ENCODE measurements around the gene BNC2. TPM values are rescaled to one million over a fixed set of nuclear protein-coding genes. Genes with fewer than 3 reads are reported as not detected.

Gene BNC2
- total RNA-seq, 1 experiment from 2014 or later: 16.1 TPM

GRCh38 chr9:16735001-16735400 lies 135.5 kb downstream of the BNC2 start:
- H3K9me3 ChIP-seq (replicated peaks): no peaks in the 10 kb centered on the region
- H3K4me3 ChIP-seq: no peak overlapping the region
- H3K27ac ChIP-seq: no peak overlapping the region
- H3K4me1 ChIP-seq: no peaks in the 10 kb centered on the region
- peaks cover 3% of the 10 kb centered on the region; the same call in 1 of the 2 replicates for H3K36me3 ChIP-seq
- H3K27me3 ChIP-seq: no peaks in the 10 kb centered on the region
- DNase-seq: no peak

GRCh38 chr9:16732546-16732945 lies 137.9 kb downstream of the BNC2 start:
- no peak overlapping the region for H3K27ac ChIP-seq
- no peaks in the 10 kb centered on the region; the same call in 1 of the 2 replicates for H3K4me1 ChIP-seq
- peaks cover 3% of the 10 kb centered on the region; the same call in 1 of the 2 replicates for H3K36me3 ChIP-seq
- H3K27me3 ChIP-seq: no peaks in the 10 kb centered on the region
- H3K9me3 ChIP-seq (replicated peaks): no peaks in the 10 kb centered on the region
- no peak overlapping the region for H3K4me3 ChIP-seq
- no peak for DNase-seq

- peaks cover 5% of the 10 kb centered on the region; the same call in 1 of the 2 replicates for H3K4me1 ChIP-seq
Measured at GRCh38 chr9:16730162-16730561, 140.3 kb downstream of the BNC2 start.

GRCh38 chr9:16729651-16730050 lies 140.8 kb downstream of the BNC2 start:
- Histone ChIP-seq H3K27me3 (no peaks in the 10 kb centered on the region), H3K9me3 (replicated peaks) (no peaks in the 10 kb centered on the region), H3K4me3 (no peak overlapping the region), H3K27ac (no peak overlapping the region), H3K4me1 (peaks cover 5% of the 10 kb centered on the region; the same call in 1 of the 2 replicates), H3K36me3 (no peaks in the 10 kb centered on the region)
- DNase-seq: no peak

More at GRCh38 chr9:16730162-16730561, 140.3 kb downstream of the BNC2 start:
- Histone ChIP-seq H3K36me3 (peaks cover 3% of the 10 kb centered on the region; the same call in 1 of the 2 replicates), H3K9me3 (replicated peaks) (no peaks in the 10 kb centered on the region), H3K4me3 (no peak overlapping the region), H3K27me3 (no peaks in the 10 kb centered on the region), H3K27ac (no peak overlapping the region)
- DNase-seq: no peak

- H3K4me1 ChIP-seq: peaks cover 6% of the 10 kb centered on the region
- no peaks in the 10 kb centered on the region for H3K9me3 ChIP-seq (replicated peaks)
- H3K27me3 ChIP-seq: no peaks in the 10 kb centered on the region
- no peak overlapping the region for H3K4me3 ChIP-seq
- DNase-seq: peak in 1 of 2 experiments; percentile 34
- no peaks in the 10 kb centered on the region for H3K36me3 ChIP-seq
- H3K27ac ChIP-seq: no peak overlapping the region
Measured at GRCh38 chr9:16728137-16728508, 142.3 kb downstream of the BNC2 start.

GRCh38 chr9:16727452-16728136 lies 142.9 kb downstream of the BNC2 start:
- DNase-seq: peak in 1 of 2 experiments; percentile 34
- H3K4me1 ChIP-seq: peaks cover 11% of the 10 kb centered on the region
- H3K27ac ChIP-seq: peak overlapping the region; percentile 91
- no peaks in the 10 kb centered on the region for H3K27me3 ChIP-seq
- no peaks in the 10 kb centered on the region for H3K9me3 ChIP-seq (replicated peaks)
- no peaks in the 10 kb centered on the region for H3K36me3 ChIP-seq
- peak overlapping the region; percentile 66 for H3K4me3 ChIP-seq

GRCh38 chr9:16726718-16727451 lies 143.6 kb downstream of the BNC2 start:
- DNase-seq: peak; percentile 77 to 80
- H3K4me1 ChIP-seq: peaks cover 18% of the 10 kb centered on the region
- H3K9me3 ChIP-seq (replicated peaks): no peaks in the 10 kb centered on the region
- H3K4me3 ChIP-seq: peak overlapping the region; percentile 66
- H3K27me3 ChIP-seq: no peaks in the 10 kb centered on the region
- peak overlapping the region; percentile 91 for H3K27ac ChIP-seq
- no peaks in the 10 kb centered on the region for H3K36me3 ChIP-seq

GRCh38 chr9:16726029-16726428 lies 144.4 kb downstream of the BNC2 start:
- Histone ChIP-seq H3K27me3 (no peaks in the 10 kb centered on the region), H3K4me3 (peak overlapping the region; percentile 66), H3K4me1 (peaks cover 25% of the 10 kb centered on the region), H3K27ac (peak overlapping the region; percentile 91), H3K9me3 (replicated peaks) (no peaks in the 10 kb centered on the region), H3K36me3 (no peaks in the 10 kb centered on the region)
- peak; percentile 11 to 37 for DNase-seq

GRCh38 chr9:16725066-16725465 lies 145.4 kb downstream of the BNC2 start:
- Histone ChIP-seq H3K4me3 (no peak overlapping the region), H3K27ac (no peak overlapping the region)

GRCh38 chr9:16721972-16722371 lies 148.5 kb downstream of the BNC2 start:
- DNase-seq: peak; percentile 58 to 77
- Histone ChIP-seq H3K27me3 (no peaks in the 10 kb centered on the region), H3K4me3 (peak overlapping the region; percentile 28), H3K4me1 (peaks cover 22% of the 10 kb centered on the region), H3K36me3 (no peaks in the 10 kb centered on the region), H3K9me3 (replicated peaks) (no peaks in the 10 kb centered on the region), H3K27ac (peak overlapping the region; percentile 70)

More at GRCh38 chr9:16725066-16725465, 145.4 kb downstream of the BNC2 start:
- Histone ChIP-seq H3K9me3 (replicated peaks) (no peaks in the 10 kb centered on the region), H3K4me1 (peaks cover 25% of the 10 kb centered on the region), H3K36me3 (no peaks in the 10 kb centered on the region), H3K27me3 (no peaks in the 10 kb centered on the region)
- no peak for DNase-seq

GRCh38 chr9:16720386-16720785 lies 150.1 kb downstream of the BNC2 start:
- Histone ChIP-seq H3K36me3 (no peaks in the 10 kb centered on the region), H3K4me3 (no peak overlapping the region), H3K9me3 (replicated peaks) (no peaks in the 10 kb centered on the region), H3K4me1 (peaks cover 20% of the 10 kb centered on the region), H3K27me3 (no peaks in the 10 kb centered on the region), H3K27ac (no peak overlapping the region)
- no peak for DNase-seq

GRCh38 chr9:16719921-16720320 lies 150.5 kb downstream of the BNC2 start:
- DNase-seq: no peak
- Histone ChIP-seq H3K4me1 (peaks cover 20% of the 10 kb centered on the region), H3K27ac (no peak overlapping the region), H3K4me3 (no peak overlapping the region), H3K9me3 (replicated peaks) (no peaks in the 10 kb centered on the region), H3K36me3 (no peaks in the 10 kb centered on the region), H3K27me3 (no peaks in the 10 kb centered on the region)

- Histone ChIP-seq H3K27me3 (no peaks in the 10 kb centered on the region), H3K4me3 (no peak overlapping the region), H3K27ac (no peak overlapping the region), H3K9me3 (replicated peaks) (no peaks in the 10 kb centered on the region), H3K4me1 (peaks cover 20% of the 10 kb centered on the region), H3K36me3 (no peaks in the 10 kb centered on the region)
- DNase-seq: no peak
Measured at GRCh38 chr9:16718952-16719351, 151.5 kb downstream of the BNC2 start.

- Histone ChIP-seq H3K36me3 (no peaks in the 10 kb centered on the region), H3K9me3 (replicated peaks) (no peaks in the 10 kb centered on the region), H3K4me3 (no peak overlapping the region), H3K27me3 (no peaks in the 10 kb centered on the region), H3K4me1 (peaks cover 20% of the 10 kb centered on the region), H3K27ac (no peak overlapping the region)
- no peak for DNase-seq
Measured at GRCh38 chr9:16718296-16718695, 152.2 kb downstream of the BNC2 start.

GRCh38 chr9:16716601-16717000 lies 153.9 kb downstream of the BNC2 start:
- DNase-seq: no peak
- Histone ChIP-seq H3K27me3 (no peaks in the 10 kb centered on the region), H3K36me3 (no peaks in the 10 kb centered on the region), H3K4me3 (no peak overlapping the region), H3K9me3 (replicated peaks) (no peaks in the 10 kb centered on the region), H3K27ac (no peak overlapping the region), H3K4me1 (peaks cover 4% of the 10 kb centered on the region)
